Fibroblast of the aortic adventitia (primary cell): Measurements from ENCODE around the gene BUD13. TPM values are rescaled to one million over a fixed set of nuclear protein-coding genes. Genes with fewer than 3 reads are reported as not detected.
"Not testable (repeated sequence)": the region's sequence is repeated elsewhere in the genome, so short reads cannot be mapped to it uniquely, and the experiment has no call there.

Experiments
- DNase-seq: peaks from one replicate; pipeline ENCODE4 v3.0.0-alpha.2; 2010; ENCODE audit warnings: low read depth
- H3K4me3 ChIP-seq: 2 replicates; pipeline ENCODE4 v1.5.1; 2011; ENCODE audit warnings: low read depth, mild to moderate bottlenecking, control low read depth, low read length, moderate library complexity
- total RNA-seq: library from RNA; depleted of rRNA; stranded (reverse); fragments of >200 nt; gene quantifications from 2 replicates; pipeline ENCODE4 v1.2.3, GENCODE V29; 2012; ENCODE audit warnings: low replicate concordance
- TF ChIP-seq, protein P1 (sequence below): IDR thresholded peaks from 2 replicates; pipeline ENCODE4 v1.5.1; 2011; ENCODE audit warnings: mild to moderate bottlenecking, low read length, control low read depth, inconsistent platforms; ENCODE audit not compliant: insufficient read depth

BUD13 gene
- total RNA-seq, 1 donor: 14.6 TPM

DNA sequence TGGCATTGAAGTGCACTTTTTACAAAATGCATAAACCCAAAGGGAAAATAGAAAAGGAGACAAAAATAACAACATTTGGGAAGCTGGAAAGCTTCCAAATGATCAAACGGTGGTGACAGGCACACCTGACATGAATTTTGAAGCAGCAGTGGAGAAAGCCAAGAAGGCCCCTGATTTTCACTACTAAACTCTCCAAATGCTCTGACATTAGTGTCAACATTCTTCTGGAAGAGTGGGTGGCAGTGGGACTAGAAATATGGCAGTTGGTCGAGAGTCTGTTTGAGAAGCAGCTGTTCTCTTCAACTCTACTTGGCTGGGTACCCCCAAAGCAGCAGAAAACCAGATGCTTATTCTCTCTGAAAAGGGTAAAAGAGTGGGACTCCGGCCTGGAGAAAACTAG is 31.2 kb upstream of the BUD13 start:
- TF ChIP-seq, protein P1, sequence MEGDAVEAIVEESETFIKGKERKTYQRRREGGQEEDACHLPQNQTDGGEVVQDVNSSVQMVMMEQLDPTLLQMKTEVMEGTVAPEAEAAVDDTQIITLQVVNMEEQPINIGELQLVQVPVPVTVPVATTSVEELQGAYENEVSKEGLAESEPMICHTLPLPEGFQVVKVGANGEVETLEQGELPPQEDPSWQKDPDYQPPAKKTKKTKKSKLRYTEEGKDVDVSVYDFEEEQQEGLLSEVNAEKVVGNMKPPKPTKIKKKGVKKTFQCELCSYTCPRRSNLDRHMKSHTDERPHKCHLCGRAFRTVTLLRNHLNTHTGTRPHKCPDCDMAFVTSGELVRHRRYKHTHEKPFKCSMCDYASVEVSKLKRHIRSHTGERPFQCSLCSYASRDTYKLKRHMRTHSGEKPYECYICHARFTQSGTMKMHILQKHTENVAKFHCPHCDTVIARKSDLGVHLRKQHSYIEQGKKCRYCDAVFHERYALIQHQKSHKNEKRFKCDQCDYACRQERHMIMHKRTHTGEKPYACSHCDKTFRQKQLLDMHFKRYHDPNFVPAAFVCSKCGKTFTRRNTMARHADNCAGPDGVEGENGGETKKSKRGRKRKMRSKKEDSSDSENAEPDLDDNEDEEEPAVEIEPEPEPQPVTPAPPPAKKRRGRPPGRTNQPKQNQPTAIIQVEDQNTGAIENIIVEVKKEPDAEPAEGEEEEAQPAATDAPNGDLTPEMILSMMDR: no peak
- H3K4me3 ChIP-seq: no peak overlapping the region
- no peak for DNase-seq

- not testable (repeated sequence) for DNase-seq, H3K4me3 ChIP-seq
Measured at GRCh38 chr11:116801662-116802061, 28.9 kb upstream of the BUD13 start.

DNA sequence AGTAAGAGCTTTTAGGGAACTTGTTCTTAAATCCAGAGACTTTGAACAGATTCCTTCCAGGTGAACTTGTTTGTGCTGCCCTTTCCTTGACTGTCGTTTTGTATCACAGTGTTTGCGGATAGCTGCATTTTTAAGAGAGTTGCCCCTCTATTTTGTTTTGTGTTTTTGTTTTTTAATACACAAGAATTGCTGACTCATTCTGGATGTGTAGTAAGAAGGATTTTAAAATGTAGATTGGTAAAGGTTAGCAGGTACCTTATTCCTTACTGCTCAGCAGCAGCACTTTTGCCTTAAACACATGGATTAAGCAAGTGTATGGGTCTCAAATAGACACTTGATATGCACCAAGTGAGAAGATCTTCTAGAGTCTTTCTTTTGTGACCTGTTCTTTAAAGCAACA is 27.8 kb upstream of the BUD13 start:
- H3K4me3 ChIP-seq: no peak overlapping the region
- DNase-seq: no peak
- TF ChIP-seq, protein P1: no peak

- DNase-seq: no peak
- TF ChIP-seq, protein P1: no peak
- no peak overlapping the region for H3K4me3 ChIP-seq
Measured at GRCh38 chr11:116798368-116798767, 25.6 kb upstream of the BUD13 start.

DNA sequence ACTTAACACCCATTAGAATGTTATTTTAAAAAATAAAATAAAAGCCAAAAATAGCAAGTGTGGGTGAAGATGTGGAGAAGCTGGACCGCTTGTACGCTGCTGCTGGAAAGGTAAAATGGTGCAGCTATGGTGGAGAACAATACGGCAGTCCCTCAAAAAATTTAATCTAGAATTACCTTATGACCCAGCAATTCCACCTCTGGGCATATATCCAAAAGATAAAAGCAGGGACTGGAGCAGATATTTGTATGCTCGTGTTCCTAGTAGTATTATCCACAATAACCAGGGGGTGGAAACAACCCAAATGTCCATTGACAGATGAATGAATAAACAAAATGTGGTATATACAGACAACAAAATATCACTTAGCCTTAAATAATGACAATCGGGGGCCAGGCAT is 25.0 kb upstream of the BUD13 start:
- H3K4me3 ChIP-seq: no peak overlapping the region
- DNase-seq: no peak
- TF ChIP-seq, protein P1: no peak

DNA sequence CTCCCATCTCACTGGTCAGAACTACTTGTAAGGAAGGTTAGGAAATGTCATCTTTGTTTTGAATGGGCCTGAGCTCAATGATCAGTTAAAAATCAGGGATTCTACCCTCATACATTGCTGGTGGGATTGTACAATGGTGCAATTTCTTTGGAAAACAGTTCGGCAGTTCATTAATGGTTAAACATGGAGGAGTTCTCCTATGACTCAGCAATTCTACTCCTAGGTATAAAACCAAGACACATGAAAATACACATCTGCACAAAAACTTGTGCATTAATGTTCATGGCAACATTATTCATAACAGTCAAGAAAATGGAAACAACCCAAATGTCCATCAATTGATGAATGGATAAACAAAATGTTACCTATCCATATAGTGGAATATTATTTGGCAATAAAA is 23.8 kb upstream of the BUD13 start:
- DNase-seq: no peak
- TF ChIP-seq, protein P1: no peak
- no peak overlapping the region for H3K4me3 ChIP-seq

- TF ChIP-seq, protein P1: no peak
- no peak for DNase-seq
- no peak overlapping the region for H3K4me3 ChIP-seq
Measured at GRCh38 chr11:116794851-116795250, 22.1 kb upstream of the BUD13 start.
